Stimulated activated CD4-positive, alpha-beta T cell treated with anti-CD3 and anti-CD28 coated beads, Interleukin-12 subunit alpha, Interleukin-12 subunit beta, amount 100 ng/mL, for 24 hours (primary cell): ENCODE results near the gene COMT.

Experiments
- DNase-seq, 2 experiments: peaks; one replicate each; pipeline ENCODE4 v3.0.0-alpha.2; 2020; ENCODE audit warnings: low read depth in 2 of 2

Gene COMT

DNA sequence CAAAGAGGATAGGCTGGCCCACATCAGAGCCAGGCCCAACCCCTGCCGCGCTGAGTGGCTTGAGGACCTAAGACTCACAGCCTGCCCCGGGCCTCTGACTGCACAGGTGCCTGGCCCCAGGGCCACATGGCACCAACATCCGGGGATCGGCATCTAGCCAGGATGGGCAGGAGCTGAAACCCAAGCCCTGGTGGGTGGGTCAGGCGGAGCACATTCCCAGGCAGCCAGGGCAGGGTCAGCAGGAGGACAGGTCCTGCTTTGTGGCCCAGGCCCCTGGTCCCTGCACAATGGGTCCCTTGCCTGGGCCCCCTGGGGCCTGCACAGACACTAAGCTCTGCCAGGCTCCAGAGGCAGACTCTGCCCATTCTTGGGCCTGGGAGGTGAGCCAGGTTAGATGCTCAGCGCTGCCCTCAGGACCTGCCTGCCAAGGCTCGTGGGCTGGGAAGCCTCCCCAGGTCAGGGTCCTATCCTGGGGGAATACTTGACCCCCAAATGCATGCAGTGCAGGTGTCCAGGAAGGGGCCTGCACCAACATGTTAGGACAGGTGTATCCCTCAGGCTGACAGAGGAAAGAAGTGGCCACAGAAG lies 41.5 kb downstream of the COMT start:
- no peak for DNase-seq

DNA sequence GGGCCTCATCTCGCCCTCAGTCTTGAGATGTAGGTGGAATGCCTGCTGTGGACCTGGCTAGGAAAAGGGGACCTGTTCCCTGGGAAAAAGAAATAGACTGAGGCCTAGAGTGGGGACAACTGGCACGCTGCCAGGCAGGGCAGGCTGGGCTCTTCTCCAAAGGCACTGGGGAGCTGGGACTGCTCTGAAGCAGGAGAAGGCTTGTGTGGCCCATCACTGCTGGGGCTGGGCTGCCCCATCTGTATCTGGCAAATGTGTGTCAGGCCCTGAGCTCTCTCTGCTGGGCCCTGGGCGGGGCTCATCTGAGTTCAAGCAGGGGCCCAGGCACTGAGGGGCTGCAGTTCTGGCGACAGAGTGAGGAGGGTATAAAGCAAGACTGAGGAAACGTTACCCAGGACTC lies 42.2 kb downstream of the COMT start:
- DNase-seq = no peak

DNA sequence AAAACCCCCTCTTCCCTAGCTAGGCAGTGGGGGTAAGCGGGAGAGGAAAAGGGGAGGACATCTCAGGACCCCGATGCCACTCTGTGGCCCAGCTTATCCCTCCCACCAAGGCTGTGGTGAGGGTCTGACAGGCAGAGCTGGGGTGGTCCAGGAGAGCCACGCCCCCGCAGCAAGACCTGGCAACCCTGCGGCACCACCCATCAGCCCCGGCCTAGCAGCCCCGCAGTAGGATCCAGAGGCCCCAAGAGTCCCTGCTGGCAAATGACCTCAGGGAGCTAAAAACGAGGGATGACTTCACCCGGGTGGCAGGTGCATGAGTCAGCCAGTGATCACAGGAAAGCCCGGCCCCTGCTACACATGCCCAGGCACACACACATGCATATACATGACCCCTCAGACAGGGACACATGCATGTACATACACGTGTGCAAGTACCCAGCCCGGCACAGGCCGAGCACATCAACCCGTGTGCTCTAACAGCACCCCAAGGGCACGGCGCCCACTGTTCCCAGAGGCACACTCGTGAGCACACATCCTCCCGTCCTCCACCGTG lies 42.7 kb downstream of the COMT start:
- DNase-seq = no peak

DNA sequence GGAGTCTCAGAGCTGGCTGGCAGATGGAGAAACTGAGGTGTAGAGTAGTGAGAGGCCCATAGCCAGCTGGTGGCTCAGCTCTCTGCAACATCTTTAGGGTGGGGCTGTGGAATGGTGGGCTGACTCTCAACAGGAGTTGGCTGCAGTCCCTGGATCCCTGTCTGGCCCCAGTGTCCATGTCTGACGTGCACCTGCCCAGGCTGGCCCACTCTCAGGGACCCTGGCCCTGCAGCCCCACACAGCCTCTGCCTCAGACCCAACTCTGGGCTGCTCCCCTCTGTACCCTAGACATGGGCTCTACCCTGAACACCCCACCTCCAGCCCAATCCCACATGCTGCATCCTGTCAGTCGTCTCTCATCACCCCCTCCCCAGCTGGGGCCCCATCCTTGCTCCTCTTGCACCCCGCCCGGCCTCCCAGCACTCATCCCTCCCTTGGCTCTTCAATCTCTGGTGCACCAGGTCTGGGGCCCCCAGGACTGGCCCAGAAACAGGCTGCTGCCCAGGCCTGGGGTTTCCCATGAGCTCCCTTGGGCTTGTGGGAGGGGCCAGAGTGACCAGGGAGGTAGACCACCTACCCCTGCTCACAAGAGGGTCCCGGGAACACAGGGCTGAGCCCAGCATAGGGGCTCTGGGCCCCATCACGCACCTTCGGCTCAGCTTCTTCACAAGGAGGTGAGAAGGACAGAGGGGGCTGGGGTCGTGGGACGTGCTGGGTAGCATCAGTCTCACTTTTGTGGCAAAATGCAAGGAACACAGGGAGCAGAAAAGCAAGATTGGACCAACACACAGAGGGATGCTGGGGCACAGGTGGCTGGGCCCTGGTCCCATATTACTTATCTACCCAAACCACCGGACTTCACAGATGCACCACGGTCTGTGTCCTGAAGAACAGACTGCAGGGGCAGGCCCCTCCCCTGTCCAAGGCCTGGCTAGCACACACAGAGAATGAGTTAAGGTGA lies 43.6 kb downstream of the COMT start:
- no peak for DNase-seq

DNA sequence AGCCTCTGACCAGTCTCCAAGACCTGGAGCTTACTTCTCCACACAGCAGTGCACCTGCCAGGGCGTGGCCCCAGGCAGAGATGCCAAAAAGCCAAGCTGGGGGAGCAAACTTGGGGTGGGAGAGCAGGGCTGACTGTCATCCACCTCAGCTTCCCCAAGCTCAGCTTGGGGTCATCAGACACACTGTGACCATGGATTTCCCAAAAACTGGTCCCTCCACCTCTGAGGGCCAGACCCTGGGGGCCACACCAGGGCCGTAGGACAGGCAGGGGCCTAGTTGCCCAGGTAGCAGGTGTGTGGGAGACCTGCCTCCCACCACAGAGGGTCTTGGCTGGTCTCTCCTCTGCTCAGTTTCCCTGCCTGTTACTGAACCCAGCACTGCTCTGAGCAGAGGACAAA lies 44.4 kb downstream of the COMT start:
- DNase-seq = no peak

DNA sequence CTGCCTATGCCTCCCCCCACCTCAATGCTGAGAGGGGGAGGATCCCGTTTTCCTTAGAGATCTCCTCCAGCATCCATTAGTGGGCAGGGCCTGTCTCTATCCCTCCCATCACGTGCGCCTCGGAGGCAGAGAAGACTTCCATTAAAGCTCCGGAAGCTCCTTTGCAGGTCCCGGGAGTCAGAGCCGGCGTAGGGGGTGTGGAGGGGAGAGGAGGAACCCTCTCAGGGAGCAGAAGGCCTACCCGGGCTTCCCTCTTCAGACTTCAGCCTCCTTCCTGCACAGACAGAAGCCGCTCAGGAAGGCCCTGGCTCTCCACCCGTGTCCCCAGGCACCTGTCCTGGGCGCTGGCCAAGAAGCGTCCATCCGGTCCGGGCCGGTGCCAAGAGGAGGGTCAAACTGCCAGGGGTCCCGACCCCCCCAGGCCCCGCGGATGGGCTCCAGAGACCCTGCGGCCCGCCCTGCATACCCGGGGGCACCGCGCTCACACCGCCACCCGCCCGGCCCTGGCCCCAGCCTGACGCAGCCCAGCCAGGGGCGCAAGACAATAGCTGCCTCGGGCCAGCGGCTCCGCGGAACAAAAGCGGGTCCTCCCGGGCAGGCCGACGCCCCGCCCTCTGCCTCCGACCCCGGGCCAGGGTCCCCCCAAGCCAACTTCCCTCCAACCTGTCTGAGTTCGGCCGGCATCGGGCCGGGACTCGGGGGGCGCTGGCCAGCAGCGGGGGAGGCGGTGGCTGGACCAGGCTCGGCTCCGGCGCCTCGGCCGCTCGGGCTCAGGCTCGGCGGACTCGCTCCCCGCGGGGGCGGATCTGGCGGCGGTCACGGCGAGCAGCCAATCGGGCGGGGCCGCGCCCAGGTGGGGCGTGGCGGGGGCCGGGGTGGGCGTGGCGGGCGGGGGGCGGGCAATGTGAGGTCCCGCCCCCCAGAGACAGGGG lies 45.1 kb downstream of the COMT start:
- peak in 1 of 2 experiments; percentile 49 for DNase-seq

DNA sequence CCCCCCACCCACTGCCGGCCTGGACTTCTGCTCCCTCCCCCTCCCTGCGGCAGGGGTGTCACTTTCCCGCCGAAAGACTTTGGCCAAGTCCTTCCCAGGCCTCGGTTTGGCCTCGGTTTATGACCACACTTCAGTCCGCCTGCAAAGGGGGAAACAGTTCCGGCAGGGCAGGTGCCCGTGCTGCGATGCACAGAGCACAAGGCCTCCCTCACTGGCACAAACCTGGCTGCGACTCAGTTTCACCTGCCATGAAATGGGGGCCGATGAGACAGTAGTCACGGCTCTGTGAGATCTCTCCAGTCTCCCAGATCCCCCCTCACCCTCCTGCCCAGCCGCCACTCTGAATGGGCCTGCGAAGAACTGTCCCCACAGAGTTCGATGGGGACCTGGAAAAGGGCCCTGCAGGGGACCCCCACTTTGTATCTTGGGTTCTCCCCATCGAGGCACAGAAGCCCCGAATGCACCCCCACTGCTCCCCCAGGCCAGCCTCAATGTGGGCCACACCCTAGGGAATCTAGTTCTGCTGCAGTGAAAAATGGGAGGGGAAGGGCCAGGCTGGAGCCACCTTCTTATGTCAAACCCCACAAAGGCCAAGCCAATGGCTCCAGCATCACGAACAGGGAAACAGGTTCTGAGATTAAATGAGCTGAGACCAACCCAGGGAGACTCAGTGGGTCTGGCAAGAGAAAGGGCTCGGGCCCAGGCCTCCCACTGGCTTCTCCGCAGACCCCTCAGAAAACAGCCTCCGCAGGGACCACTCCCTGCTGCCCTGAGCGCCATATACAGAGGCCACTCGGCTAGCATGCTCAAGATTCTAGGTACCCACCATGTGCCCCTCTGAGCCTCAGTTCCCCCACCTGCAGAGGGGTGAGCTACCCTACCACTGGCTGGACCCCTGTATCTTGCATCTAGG lies 46.1 kb downstream of the COMT start:
- no peak for DNase-seq

DNA sequence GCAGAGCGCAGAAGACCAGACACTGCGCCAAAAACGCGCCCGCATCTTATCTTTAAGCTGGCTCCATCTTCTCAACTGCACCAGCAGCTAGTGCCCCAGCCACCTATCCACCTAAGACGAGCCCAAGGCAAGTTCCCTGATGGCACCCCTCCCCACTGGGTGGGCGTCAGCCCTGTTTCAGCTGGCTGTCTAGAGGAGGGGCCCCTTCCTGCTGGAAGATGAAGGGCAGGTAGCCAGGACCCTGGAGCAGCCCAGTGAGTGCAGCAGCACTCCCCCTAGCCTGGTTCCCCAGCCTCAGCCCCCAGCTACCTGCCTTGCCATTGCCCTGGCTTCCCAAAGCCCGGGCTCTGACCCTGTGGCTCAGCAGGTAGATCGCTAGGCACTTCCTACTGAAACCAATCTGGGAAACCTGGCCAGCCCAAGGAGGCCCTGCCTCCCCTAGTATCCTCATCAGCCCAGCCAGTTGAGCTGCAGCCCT lies 46.8 kb downstream of the COMT start:
- DNase-seq = no peak

DNA sequence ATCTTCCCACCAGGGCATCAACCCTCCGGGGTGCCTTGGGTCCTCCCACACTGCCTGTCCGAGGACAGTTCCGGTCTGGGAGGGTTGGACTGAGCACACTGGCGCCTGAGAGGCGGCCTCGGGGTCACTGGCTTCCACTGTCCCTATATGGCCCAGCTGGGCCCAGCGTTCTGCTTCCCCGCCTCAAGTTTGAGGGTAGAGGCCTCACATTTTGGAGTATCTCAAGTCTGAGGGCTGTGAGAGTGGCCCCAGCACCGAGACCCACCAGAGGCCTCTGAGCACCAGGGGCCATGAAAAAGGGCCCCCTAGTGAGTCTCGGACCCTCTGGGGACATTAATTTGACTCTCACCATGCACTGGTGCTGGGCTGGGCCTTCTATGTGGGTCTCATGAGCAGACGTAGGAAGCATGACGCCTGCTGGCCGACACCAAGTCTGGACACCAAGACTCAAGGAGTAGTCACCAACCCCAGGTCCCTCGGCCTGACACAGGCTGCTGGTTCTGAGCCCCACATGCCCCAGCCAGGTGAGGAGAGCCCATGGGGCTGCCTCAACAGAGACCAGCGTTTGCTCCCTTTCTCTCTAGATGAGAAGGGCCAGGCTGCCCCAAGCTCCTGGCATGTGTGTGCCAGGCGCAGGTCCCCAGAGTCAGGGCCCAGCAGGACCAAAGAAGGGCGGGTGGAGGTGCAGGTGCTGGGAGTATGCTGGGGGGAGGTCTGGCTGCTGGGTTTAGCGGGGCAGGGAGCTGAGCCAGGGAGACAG lies 47.6 kb downstream of the COMT start:
- no peak for DNase-seq

DNA sequence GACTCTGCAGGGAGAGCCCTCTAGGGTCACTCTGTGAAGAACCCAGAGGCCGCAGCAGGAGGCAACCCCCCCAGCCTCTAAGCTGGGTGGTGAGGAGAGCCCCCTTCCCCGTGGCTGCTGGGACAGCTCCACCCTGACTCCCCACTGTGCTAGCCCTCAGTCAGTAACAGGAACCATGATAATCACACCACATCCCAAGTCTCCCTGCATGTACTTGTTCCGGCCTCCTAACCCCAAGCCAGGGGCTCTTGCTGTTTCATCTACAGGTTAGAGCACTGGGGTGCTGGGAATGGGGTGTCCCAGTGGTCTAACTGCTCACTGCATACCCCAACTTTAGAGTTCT lies 48.1 kb downstream of the COMT start:
- DNase-seq = no peak

DNA sequence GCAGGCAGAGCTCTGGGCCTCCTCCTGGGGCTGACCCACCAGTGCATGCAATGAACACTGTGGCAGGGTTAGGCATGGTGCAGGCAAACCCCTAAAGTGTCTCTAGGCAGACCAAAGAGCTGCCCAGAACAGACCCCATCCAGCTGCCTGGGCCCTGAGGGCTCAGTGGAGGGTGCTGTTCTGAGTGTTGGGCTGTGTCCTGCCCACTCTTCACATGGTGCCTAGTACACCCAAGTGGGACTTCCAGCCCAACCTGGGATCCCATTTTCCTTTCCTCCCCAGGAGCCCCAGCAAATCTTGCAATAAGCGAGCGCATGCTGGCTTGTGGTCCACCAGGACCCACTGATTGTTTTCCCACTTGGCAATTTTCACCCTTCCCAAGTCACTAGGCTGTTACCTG lies 48.6 kb downstream of the COMT start:
- DNase-seq = no peak

DNA sequence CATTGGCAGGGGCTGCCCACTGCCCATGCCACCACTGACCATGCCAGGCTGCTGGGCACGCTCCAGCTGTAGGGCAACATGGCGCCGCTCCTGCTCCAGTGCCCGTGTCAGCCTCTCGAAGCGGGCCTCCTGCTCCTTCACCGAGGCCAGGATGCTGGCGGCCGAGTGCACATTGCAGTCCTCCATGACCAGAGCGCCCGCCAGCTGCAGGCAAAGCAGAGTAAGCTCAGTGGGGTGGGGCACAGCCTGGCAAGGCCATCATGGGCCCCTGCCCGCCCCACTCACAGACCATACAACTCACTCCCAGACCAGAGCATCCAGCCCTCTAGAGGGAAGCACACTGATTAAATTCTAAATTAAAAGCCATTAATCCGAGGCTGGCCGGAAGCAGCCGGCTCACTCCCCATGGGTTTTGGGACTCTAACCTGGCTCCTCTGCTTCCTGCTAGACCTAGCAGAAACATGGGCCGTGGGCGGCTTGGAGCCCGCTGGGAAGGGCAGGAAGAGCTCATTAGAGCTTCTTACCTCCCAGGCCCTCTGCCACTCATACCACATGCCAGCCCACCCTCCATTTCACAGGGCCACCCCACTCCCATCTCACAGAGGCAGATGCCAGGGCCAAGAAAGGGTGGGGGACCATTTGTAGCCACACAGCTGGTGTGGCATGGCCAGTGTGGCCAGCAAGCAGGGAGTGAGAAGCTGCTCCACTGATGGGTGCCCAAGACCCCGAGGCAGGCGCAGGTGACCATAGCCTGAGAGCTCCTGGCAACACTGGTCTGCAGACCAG lies 49.2 kb downstream of the COMT start:
- no peak for DNase-seq

DNA sequence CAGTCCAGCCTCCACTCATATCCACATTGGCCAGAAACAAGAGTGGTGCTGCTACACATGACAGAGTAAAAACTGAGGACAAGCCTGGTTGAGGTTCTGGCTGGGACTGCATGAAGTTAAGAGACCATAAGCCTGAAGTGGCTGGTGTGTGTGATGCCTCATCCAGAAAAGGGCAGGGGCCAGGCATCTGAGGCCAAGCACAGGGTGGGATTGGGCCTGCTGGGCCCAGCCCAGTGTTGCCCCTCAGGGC lies 49.7 kb downstream of the COMT start:
- DNase-seq = no peak

DNA sequence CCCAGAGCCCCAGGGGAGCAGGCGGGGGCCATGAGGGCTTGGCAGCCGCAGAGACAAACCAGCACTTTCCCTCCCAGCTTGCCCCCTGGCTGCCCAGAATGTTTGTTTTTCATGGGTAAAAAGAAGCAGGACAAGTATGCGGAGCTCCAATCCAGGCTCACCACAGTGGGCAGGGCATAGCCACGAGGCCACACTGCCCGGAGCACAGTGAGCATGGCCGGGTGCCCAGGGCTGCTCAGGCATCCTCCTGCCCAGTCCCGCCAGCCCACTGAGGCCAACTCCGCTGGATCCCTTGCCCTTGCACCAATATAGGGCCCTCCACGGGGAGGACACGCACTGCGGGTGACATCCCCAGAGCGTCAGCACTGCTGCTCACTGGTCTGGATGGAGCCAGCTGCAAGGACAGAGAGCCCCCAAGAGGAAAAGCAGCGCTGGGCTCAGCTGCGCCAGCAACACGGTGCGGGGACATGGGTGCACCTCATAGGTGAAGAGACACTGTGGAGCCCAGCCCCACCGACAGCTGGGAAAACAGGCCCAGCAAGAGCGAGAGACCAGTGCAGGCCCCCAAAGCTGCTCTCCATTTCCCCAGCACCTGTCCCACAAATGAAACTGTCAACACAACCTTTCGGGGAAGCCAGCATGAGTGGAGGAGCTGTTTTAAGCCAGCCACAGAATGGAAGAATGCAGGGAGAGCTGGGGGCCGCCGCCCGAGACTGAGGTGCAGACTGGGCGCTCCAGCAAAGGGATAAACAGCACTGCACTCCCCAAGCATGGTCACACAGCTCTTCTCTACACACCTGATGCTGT lies 50.3 kb downstream of the COMT start:
- no peak for DNase-seq

DNA sequence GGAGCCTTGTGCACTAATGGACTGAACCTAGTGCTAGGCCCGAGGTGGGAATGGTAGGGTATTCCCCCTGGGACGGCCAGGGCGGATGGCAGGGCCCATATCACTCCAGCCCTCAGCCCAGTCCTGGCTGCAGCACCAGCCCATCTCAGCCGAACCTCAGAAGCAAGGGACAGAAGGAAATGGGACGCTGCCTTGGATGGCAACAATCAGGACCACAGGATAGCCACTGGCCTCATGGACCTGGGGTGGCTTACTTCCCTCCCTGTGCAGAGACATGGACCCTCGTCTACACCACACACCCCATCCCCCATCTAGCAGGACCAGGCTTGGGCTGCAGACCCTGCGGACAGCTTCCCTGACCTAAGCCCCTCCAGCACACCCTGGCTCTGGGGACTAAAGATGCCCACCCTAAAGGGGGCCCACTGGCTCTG lies 50.9 kb downstream of the COMT start:
- DNase-seq = no peak

DNA sequence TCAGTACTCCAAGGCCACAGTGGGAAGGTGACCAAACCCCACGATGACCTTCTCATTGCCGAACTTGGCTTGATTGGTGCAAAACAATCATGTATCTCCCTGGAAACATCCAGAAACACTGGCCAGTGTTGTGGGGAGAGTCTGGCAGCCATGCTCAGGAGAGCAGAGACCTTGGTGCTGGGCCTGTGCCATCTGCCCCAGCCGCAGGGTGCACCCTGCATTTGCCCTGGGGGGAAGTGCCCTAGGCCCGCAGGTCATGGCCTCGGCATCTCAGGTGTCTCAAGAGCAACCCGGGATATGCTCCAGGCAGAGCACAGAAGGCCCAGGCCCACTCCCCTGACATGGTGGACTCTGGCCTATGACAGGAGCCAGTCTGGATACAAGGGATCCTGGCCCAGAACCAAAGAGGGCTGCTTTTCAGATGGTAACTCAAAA lies 51.4 kb downstream of the COMT start:
- no peak for DNase-seq

DNA sequence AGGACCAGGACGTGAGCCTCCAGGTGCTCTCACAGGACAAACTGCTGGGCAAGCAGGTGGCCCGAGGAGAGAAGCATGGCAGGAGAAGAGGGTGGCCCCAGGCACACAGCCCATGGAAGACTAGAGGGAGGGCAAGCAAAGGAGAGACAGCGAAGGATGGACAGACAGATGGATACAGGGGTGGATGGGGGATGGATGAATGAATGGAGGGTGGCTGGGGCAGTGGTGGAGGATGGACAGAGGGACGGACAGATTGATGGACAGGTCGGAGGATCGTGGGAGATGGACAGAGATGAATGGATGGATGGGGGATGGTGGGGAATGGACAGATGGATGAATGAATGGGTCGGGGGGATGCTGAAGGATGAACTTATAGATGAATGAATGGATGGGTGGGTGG lies 52.4 kb downstream of the COMT start:
- DNase-seq = no peak

DNA sequence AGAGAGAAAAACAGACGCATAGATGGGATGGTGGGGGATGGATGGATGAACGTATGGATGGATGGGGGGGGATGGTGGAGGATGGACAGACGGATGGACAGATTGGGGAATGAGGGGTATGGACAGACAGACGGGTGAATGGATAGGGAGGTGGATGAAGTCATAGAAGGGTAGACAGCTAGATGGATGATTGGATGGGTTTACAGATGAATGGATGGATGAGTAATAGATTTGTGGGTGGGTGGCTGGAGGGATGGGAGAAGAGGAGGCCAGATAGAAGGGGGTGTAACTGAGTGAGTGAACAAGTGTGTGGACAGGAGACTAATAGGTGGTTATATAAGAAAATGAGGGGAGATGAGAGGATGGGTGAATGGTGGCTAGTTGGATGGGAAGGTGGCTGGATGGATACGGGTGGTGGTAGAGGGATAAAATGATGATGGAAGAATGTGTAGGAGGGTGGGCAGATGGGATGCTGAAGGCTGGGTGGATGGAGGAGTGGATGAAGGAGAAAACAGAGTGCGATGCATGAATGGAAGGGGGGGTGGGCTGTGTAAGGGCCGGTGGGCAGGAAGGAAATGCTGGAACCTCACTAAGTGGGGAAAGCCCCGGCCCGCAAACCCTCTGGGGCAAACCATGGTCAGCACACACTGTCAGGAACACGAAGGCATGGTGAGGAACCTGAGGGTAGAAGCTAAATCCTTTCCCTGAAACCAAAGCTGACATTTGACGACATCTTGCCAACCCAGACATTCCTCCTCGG lies 53.5 kb downstream of the COMT start:
- DNase-seq = no peak
